GM18868 (cell line): ENCODE results near the gene ZNF664.

Experiments used
- ATAC-seq: cut with Tn5 transposase; IDR thresholded peaks from one replicate; pipeline ENCODE4 v1.9.1; 2021; ENCODE audit warnings: mild to moderate bottlenecking, moderate library complexity; ENCODE audit not compliant: unreplicated experiment

Gene ZNF664

DNA sequence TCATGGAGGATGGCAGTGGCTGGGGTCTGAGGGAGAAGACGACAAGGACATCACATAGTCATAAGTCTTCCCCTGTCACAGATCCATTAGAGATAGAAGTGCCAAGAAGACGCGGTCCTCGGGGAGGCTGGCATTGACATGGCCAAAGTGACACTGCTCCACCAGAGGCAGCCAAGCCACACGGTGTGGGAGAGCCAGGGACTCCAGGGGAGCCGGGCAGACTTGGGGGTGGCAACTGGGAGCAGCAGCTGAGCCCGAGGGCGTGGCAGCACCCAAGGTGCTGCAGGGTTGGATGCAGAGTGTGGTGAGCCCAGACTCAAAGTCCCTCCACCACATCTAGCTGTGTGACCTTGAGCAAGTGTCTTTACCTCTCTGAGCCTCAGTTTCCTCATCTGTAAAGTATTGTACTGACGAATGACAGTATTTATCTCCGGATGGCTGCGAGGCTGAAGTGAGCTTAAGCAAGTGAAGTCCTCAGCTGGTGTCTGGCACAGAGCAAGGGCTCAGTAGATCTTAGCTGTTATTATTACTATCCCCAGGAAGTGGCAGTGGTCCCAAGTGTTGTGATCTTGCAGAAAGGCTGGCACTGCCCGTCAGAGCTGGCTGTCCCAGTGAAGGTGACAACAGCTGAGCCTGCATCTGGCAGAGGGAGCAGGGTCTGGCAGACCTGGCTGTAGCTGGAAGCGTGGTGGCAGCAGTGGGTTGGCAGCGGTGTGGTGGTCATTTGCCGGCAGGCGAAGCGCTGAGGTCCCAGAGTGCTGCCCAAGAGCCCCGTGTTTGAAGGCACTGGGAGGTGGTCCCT, 54.9 kb downstream of the ZNF664 start:
- no peak for ATAC-seq

DNA sequence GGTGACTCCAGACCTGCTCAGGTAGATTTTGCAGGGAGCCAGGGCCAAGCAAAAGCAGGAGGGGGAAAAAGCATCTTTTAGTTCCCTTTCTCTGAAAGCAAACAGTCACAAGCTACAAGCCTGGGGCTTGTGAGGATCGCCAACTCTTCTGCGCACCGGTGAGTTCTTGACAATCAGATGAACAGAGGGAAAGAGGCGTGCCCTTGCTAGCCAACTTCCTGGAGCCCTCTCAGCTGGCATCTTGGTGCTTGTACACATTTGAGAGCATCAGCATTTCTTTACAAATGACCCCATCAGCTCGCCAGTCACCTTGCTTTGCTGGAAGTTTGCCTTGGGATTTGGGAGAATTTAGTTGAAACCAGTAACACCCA, 55.5 kb downstream of the ZNF664 start:
- no peak for ATAC-seq

DNA sequence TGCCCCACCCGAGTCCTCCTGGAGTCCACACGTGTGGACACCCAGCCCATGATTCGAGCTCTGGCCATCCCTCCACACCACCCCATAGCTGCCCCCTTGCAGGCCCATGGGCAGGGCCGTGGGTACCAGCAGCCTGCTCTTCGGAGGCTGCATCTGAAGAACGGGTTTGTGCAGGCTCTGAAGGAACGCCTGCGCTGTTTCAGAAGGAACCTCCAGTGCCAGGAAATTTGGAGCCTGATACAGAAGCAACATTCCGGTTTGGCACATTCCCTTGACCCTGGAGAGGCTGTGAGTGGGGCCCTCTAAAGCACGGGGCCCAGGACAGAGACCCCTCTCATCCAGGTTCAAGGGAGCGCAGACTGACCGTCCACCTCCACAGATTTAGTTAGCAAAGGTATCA, 57.0 kb downstream of the ZNF664 start:
- no peak for ATAC-seq

DNA sequence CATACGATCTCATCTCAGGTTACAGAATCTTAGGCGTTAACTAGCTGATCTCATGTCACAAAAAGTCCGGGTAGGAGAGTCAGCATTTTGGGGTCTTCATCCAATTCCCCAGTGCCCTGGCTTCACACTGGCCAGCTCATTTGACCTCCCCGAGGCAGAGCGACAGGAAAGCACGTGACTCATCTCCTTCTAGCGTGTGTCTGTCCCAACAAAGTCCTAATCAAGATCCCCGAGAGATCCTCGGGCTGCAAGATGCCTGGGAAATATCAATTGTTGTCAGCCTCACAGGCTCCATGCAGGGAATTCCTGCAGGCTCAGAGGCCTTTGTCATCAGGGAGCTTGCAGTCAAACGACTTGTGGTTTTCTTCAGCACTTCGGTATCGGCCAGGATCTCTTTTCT, 57.5 kb downstream of the ZNF664 start:
- ATAC-seq: no peak

DNA sequence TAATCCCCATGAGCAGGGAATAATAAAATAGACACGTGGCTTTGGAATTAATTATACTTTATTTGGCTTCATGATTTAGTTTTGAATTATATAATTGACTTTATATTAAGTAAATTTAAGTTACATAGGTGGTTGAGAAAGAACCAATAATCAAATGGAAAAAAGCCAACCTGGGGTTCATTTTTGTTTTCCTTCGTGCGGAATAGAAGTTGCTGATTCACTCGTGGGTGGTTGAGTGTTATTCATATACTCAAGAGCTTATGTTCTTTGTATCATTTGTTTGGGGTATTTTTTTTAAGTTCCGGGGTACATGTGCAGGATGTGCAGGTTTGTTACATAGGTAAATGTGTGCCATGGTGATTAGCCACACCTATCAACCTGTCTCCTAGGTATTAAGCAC, 58.0 kb downstream of the ZNF664 start:
- ATAC-seq: no peak

DNA sequence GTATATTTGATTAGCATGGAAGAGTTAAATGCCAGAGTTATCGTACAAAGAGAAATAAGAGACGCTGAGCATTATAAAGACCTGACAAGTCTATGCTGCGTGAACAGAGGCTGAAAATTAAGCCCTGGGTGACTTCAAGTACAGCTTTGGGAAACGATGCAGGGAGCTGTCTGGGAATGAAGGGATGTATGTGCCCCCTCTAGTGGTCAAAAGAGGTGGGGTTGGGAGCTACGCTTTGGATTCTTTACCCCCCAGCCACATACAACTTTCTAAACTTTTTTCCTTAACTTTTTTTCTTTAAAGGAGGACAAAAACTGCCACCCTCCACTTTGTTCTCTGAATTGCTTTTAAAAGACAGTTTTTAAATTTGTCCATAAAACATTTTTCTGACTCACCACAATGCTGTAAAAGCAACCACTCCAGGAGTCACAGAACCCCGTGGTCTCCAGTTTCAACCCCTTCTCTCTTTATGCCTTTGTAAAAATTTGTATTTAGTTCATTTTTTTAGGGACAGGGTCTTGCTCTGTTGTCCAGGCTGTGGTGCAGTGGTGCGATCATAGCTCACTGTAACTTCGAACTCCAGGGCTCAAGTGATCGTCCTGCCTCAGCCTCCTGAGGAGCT, 59.4 kb downstream of the ZNF664 start:
- no peak for ATAC-seq

DNA sequence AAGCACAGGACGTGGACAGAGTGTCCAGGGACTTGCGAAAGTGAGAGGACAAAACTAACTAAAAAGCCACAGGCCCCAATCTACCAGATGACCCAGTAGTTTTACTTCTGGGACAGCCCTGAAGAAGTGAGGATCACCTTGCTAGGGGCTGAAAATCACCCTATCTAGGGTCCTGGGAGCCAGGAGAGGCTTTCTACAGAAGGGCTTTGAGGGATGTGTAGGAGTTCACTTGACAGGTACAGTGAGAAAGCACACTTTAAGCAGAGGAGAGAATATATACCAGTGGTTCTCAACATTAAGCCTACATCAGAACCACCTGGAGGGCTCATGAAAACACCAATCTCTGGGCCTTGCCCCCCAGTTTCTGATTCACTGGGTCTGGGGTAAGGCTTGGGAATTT, 60.8 kb downstream of the ZNF664 start:
- no peak for ATAC-seq

DNA sequence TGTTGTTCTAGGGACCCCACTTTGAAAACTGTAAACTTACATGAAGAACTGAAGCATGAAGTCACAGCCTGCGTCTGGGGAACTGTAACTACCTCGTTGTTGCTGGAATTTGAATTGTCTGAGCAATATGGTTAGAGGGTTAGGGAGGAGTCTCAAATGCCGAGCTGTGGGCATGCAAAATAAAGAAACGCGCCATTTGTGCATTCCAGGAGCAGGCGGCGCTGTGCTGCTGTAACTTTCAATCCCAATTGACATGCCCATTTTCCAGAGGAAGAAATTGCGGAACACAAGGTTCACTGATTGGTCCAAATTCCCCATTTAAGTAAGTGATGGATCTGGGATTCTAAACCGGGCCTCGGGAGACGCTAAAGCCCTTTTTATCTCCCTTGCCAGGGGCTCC, 61.3 kb downstream of the ZNF664 start:
- ATAC-seq: no peak

DNA sequence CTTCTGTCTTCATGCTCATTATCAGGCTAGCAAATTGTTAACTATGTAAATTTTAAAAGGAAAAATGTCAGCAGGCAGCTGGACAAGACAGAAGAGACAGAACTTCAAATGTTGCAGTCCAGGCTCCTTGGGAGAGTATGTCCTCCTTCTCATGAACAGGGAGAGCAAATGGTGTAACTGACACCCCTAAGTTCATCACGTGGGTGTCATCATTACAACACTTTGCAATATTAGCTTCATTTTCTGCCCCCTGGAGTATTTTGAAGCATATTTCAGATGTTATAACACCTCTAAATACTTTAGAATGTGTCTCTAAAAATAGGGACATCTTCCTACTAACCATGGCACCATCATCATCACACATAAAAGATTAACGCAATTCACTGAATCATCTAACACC, 62.1 kb downstream of the ZNF664 start:
- no peak for ATAC-seq

DNA sequence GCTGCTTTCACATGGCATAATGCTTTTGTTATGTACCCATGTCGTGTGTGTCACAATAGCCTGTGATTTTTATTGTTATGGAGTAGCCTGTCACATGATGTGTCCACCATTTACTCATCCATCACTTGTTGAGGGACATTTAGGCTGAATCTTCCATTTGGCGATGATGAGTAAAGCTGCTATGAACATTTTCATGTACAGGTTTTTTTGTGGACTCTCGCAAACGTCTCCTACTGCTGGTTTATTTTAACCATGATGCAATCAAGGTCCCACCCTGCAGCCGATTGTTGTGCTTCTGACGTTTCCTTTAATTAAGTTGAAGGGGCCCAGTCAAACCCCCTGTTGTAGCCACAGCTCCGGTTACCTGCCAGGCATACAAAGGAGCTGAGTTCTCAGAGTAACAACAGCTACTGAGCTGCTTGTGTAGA, 63.2 kb downstream of the ZNF664 start:
- no peak for ATAC-seq

DNA sequence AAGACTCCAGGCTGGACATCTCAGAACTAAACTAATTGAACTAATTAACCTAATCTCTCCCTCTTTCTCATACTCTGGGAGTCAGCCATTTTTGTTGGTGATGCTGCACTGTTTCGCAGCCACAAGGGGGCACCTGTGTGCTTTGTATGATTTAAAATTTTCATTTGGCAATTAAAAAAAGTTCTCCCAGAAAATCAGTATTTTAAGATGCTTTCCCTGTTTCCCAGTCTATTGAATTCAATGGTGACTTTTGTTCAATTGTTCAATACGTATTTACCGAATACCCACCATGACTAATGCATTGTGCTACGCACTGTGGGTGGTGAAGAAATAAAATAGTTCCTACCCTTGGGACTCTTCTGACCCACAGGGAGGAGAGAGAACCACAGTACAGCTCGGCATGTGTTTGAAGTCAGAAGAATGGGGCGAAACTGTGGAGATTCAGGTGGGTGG, 63.7 kb downstream of the ZNF664 start:
- no peak for ATAC-seq

DNA sequence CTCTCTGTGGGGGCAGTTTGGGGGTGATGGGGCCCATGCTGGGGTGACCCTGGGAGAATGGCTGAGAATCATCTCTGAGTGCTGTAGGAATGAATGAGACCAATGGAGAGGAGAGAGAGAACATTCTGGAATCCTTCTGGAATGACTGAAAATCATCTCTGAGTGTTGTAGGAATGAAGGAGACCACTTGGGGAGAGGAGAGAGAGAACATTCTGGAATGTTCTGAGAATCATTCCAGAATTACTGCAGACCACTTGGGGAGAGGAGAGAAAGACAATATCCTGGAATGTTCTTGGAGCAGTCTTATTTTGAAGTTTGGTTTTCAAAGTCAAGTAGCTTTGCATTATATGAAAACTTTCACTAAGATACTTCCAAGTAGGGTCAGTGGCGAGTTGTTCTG, 64.3 kb downstream of the ZNF664 start:
- no peak for ATAC-seq

DNA sequence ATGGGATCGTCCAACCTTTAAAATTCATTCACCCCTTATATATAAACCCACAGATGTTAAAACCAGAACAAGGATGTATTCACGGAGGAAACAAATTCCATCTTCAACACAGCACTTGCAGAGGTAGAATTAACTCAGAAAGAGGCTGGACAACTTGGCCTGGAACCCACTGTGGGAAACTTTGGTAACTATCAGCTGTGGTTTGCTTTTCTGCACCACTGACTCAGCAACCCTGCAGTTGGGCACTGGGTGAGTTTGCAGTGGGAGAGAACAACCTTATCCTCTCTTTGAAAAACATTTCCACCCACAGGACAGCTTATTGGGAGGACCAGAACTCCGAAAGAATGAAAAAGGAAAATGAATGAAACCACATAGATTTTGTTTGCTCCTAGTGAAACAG, 66.3 kb downstream of the ZNF664 start:
- no peak for ATAC-seq

DNA sequence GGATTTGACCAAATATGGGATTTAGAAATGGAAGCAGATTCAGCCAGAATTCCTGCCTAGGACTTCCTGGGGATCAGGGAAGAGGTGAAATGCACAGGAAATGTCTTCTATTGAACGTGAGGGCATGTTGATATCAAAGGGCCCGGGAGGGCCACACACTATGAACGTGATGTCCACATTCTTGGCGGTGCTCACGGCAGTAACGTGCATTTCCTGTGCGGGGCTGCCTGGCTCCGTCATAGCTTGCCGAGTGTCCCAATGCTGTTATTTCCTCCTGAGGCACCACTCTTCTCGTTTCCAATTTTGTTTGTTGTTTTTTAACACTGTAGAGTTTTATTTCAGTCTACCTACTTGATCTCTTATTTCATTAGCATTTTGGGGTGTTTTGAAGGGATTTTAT, 67.3 kb downstream of the ZNF664 start:
- ATAC-seq: no peak

DNA sequence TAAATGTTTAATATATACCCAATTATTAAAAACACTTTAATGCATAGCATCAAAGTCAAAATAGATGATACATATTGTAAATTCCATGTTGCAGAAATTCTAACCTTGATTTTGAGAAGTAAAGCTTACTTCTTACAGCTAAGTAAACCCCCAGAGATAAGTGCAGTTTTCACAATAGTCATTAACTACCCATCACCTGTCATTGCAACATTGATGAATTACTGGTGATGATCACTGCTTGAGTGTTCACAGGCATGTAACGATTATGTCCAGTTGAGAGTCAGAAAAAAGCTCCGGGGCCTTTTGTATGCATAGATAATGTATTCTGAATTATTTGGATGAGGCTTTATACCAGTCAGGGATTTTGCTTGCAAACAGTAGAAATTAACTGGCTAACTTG, 67.7 kb downstream of the ZNF664 start:
- no peak for ATAC-seq

DNA sequence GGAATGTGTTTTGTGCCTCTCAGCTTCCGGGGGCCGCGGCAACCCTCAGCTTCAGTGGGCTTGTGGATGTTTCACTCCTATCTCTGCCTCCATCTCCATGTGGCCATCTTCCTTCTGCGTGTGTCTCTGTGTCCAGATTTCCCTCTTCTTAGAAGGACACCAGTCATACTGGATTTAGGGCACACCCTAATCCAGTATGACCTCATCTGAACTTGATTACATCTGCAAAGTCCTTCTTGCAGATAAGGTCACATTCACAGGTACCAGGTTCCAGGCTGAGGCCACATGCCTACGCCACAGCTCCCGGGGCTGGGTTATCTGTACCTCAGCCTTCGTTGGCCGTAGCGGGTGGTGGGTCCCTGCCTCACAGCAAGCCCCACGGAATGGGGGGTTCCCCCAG, 68.9 kb downstream of the ZNF664 start:
- no peak for ATAC-seq

DNA sequence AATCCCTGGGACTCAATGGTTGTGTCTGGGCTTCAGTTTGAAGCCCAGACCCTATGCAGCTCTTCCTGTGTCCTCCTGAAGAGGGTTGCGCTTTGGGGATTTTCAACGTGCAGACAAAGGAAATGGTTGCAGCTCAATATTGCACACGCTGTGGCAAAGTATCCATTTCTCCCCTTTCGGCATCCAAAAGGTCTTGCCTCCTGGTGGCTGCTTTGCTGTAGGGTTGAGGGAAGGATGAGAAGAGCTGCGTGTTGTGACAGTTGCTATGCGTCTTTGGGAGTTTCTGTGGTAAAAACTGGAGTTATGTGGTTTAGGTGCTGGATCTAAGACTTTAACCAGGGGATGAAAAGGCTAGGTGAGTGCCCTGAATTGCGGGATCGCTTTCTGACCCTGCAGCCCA, 71.0 kb downstream of the ZNF664 start:
- no peak for ATAC-seq

DNA sequence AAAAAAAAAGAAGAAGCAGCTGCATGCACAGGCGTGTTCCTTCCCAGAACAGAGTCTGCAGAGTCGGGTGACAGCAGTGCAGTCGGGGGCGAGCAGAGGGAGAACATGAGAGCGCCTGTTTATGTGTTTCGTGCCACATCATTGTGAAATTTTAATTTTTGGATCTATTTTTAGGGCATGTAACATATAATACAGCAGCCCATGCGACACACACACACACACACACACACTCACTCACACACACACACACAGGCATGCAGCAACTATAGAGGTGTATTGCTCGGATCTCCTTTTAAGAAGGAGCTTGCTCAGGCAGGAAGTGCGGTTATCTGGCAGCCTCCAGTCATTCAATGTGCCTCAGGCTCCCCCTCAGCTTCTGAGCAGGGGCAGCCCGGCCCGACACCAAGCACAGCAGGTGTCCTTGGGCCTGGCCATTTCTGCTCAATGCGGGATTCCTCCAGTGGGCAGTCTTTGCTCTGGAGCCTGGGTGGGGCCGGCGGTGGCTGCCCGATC, 71.8 kb downstream of the ZNF664 start:
- no peak for ATAC-seq

DNA sequence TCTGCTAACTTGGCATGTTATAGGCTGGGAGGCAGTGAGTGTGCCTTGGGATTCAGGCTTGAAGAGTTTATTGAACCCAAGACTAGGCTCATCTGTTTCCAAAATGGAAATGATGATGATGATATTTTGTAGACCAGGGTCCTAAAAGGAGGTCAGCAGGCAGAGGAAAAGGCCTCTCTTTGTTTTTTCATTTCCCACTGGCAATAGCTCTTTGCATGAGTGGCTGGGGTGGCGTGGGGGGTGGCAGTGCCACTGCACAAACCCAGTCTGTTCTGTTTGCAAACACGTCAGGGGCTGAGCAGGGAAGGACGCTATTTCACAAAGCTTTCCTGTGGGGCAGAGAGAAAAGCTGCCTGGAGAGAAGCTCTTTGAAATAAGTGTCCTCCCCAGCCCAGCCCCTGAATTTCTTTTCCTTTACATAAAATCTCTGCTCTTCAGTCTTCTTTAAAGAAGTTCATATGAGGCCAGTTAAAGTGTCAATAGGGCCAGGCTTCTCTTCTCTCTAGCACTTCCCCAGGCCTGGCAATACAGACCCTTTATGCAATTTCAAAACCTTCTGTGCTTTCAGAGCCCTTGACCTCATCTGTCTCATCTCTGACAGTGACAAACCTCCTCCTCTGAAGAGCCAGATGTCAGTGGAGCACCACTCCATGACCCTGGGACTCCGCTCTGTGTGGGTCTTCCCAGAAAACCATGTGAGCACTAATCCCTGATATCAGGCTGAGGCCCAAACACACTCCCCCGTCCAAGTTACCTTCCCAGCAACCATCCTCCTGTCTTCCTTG, 72.8 kb downstream of the ZNF664 start:
- no peak for ATAC-seq

DNA sequence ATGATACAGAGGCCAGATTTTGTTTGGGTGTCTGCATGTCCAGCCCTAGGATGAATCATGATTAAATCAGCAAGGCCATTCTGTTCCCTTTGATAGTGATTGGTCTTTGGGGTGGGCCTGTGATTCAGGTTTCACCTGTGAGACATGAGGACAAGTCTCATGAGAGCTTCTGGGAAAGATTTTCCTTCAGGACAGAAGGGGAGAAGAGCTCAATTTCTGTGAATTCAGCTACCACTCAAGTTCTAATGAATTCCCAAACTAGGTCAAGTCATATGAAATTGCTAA, 73.4 kb downstream of the ZNF664 start:
- ATAC-seq: no peak

DNA sequence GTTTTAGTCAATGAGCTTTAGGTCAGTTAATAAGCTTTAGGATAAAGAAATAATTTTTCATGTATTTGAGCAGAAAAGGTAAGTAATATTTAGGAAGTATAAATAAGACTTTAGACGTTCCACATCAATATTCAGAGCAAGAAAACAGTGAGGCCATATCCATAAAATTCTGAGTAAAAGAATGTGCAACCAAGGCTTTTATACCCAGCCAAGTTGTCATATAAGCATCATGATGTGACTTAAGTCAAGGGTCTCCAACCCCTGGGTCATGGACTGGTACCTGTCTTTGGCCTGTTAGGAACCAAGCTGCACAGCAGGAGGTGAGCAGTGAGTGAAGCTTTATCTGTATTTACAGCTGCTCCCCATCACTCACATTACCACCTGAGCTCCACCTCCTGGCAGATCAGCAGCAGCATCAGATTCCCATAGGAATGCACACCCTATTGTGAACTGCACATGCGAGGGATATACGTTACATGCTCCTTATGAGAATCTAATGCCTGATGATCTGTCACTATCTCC, 74.1 kb downstream of the ZNF664 start:
- ATAC-seq: no peak
